GM23338 (cell line): ENCODE measurements around the gene DMWD.

Experiments used
- CREB1 ChIP-seq: fragments of 250-450 bp; sonication (Bioruptor Pico); IDR thresholded peaks from 2 replicates; pipeline ENCODE4 v1.5.0; 2020; ENCODE audit warnings: low read depth, mild to moderate bottlenecking, moderate library complexity
- EZH2 ChIP-seq: fragments of 200-600 bp; sonication (generic); IDR thresholded peaks from one replicate; pipeline ENCODE4 v1.8.0; 2017; ENCODE audit warnings: antibody characterized with exemption, mild to moderate bottlenecking, low read depth; ENCODE audit not compliant: unreplicated experiment
- EZH2phosphoT487 ChIP-seq: fragments of 200-600 bp; sonication (generic); IDR thresholded peaks from one replicate; pipeline ENCODE4 v1.8.1; 2018; ENCODE audit warnings: antibody characterized with exemption; ENCODE audit not compliant: unreplicated experiment
- JUNB ChIP-seq: IDR thresholded peaks from one replicate; pipeline ENCODE4 v1.6.1; 2016; ENCODE audit warnings: antibody characterized with exemption; ENCODE audit not compliant: unreplicated experiment
- NANOG ChIP-seq: IDR thresholded peaks from 2 replicates; pipeline ENCODE4 v1.6.1; 2016; ENCODE audit warnings: antibody characterized with exemption, borderline replicate concordance
- POLR2AphosphoS5 ChIP-seq: IDR thresholded peaks from 2 replicates; pipeline ENCODE4 v1.6.1; 2016; ENCODE audit warnings: antibody characterized with exemption, low read depth
- STAT1 ChIP-seq: IDR thresholded peaks from one replicate; pipeline ENCODE4 v1.6.1; 2016; ENCODE audit warnings: antibody characterized with exemption; ENCODE audit not compliant: unreplicated experiment
- ZNF331 ChIP-seq: fragments of 250-450 bp; sonication (Bioruptor Pico); IDR thresholded peaks from 2 replicates; pipeline ENCODE4 v1.5.0; 2020; ENCODE audit warnings: low read depth, mild to moderate bottlenecking, moderate library complexity
- TF ChIP-seq, protein P1 (sequence below), 2 experiments: fragments of 200-600 bp in 1 of 2; sonication (generic) in 1 of 2; conservative IDR thresholded peaks; 2 replicates each; pipeline versions ENCODE4 v1.5.1 to v1.6.1; 2016 to 2017; ENCODE audit warnings: antibody characterized with exemption in 2 of 2, low read depth in 2 of 2, mild to moderate bottlenecking in 2 of 2, moderate library complexity in 1 of 2
- TF ChIP-seq, protein P2 (sequence below): IDR thresholded peaks from one replicate; pipeline ENCODE4 v1.6.1; 2018; ENCODE audit warnings: antibody characterized with exemption; ENCODE audit not compliant: unreplicated experiment
- TF ChIP-seq, protein P3 (sequence below): IDR thresholded peaks from 2 replicates; pipeline ENCODE4 v1.6.1; 2016; ENCODE audit warnings: antibody characterized with exemption

DNA sequence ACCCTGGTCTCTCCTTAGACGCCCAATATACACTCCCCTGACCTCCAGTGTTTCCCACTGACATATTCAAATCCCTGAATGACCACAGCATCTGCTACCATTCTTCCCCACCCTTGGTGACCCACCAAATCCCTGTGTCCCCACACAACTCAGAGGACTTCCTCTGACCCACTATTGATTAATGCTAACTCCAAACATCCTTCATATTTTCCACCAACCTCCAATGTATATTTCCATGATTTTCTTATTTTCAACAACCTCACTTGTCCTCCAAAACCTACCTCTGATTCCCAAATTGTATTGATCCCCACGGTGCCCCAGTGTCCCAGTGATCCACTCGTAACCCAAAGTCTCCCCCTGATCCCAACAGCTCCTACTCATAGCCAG lies 526 bp upstream of the DMWD start:
- TF ChIP-seq POLR2AphosphoS5 (no peak), EZH2 (no peak), STAT1 (no peak), CREB1 (CRISPR knock-in tag) (no peak), JUNB (no peak), NANOG (no peak), ZNF331 (CRISPR knock-in tag) (no peak), EZH2phosphoT487 (no peak)
- TF ChIP-seq, protein P1, sequence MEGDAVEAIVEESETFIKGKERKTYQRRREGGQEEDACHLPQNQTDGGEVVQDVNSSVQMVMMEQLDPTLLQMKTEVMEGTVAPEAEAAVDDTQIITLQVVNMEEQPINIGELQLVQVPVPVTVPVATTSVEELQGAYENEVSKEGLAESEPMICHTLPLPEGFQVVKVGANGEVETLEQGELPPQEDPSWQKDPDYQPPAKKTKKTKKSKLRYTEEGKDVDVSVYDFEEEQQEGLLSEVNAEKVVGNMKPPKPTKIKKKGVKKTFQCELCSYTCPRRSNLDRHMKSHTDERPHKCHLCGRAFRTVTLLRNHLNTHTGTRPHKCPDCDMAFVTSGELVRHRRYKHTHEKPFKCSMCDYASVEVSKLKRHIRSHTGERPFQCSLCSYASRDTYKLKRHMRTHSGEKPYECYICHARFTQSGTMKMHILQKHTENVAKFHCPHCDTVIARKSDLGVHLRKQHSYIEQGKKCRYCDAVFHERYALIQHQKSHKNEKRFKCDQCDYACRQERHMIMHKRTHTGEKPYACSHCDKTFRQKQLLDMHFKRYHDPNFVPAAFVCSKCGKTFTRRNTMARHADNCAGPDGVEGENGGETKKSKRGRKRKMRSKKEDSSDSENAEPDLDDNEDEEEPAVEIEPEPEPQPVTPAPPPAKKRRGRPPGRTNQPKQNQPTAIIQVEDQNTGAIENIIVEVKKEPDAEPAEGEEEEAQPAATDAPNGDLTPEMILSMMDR (conservative IDR thresholded peaks at IDR 0.05; ENCODE audit: low read depth in 2 of 2) = no peak
- TF ChIP-seq, protein P2, sequence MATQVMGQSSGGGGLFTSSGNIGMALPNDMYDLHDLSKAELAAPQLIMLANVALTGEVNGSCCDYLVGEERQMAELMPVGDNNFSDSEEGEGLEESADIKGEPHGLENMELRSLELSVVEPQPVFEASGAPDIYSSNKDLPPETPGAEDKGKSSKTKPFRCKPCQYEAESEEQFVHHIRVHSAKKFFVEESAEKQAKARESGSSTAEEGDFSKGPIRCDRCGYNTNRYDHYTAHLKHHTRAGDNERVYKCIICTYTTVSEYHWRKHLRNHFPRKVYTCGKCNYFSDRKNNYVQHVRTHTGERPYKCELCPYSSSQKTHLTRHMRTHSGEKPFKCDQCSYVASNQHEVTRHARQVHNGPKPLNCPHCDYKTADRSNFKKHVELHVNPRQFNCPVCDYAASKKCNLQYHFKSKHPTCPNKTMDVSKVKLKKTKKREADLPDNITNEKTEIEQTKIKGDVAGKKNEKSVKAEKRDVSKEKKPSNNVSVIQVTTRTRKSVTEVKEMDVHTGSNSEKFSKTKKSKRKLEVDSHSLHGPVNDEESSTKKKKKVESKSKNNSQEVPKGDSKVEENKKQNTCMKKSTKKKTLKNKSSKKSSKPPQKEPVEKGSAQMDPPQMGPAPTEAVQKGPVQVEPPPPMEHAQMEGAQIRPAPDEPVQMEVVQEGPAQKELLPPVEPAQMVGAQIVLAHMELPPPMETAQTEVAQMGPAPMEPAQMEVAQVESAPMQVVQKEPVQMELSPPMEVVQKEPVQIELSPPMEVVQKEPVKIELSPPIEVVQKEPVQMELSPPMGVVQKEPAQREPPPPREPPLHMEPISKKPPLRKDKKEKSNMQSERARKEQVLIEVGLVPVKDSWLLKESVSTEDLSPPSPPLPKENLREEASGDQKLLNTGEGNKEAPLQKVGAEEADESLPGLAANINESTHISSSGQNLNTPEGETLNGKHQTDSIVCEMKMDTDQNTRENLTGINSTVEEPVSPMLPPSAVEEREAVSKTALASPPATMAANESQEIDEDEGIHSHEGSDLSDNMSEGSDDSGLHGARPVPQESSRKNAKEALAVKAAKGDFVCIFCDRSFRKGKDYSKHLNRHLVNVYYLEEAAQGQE = no peak
- TF ChIP-seq, protein P3, sequence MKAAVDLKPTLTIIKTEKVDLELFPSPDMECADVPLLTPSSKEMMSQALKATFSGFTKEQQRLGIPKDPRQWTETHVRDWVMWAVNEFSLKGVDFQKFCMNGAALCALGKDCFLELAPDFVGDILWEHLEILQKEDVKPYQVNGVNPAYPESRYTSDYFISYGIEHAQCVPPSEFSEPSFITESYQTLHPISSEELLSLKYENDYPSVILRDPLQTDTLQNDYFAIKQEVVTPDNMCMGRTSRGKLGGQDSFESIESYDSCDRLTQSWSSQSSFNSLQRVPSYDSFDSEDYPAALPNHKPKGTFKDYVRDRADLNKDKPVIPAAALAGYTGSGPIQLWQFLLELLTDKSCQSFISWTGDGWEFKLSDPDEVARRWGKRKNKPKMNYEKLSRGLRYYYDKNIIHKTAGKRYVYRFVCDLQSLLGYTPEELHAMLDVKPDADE = no peak
